Esophagus squamous epithelium (tissue), 5 donors: ENCODE measurements around the gene GULP1. TPM values are rescaled to one million over a fixed set of nuclear protein-coding genes. Genes with fewer than 3 reads are reported as not detected.
A peak's percentile ranks its signal among the peaks of the same experiment; 100 is the strongest.

Source experiments
- DNase-seq: peaks from one replicate; lab custom pipeline; 2025; lab: John Stamatoyannopoulos, UW
- H3K27ac ChIP-seq, 4 donors: fragments of 200-600 bp; sonication (generic); one replicate each; pipeline ENCODE4 v1.5.1; 2016 to 2019; ENCODE audit warnings: mild to moderate bottlenecking in 1 of 4
- H3K27me3 ChIP-seq, 4 donors: fragments of 200-600 bp; sonication (generic); 1 replicate in 3 of 4; 2 replicates in 1 of 4; pipeline versions ENCODE4 v1.5.1 to v1.6.0; 2017 to 2021; ENCODE audit warnings: antibody characterized with exemption in 1 of 4
- H3K36me3 ChIP-seq, 3 donors: fragments of 200-600 bp; sonication (generic); one replicate each; pipeline ENCODE4 v1.5.1; 2016 to 2019
- H3K4me1 ChIP-seq, 3 donors: fragments of 200-600 bp; sonication (generic); one replicate each; pipeline ENCODE4 v1.5.1; 2017 to 2019
- H3K4me3 ChIP-seq, 4 donors: fragments of 200-600 bp; sonication (generic); 1 replicate in 3 of 4; 2 replicates in 1 of 4; pipeline ENCODE4 v1.5.1; 2016 to 2019; ENCODE audit warnings: mild to moderate bottlenecking in 2 of 4, moderate library complexity in 1 of 4
- H3K9me3 ChIP-seq, 3 donors: fragments of 200-600 bp; sonication (generic); one replicate each; pipeline ENCODE4 v1.5.1; 2016 to 2019
- CTCF ChIP-seq, 6 experiments: fragments of 450-650 bp in 4 of 6; fragments of 200-600 bp in 2 of 6; sonication (generic) in 2 of 6; IDR thresholded peaks; one replicate each; pipeline ENCODE4 v1.5.1; 2016 to 2019; ENCODE audit warnings: antibody characterized with exemption in 6 of 6, mild to moderate bottlenecking in 4 of 6, moderate library complexity in 4 of 6
- POLR2A ChIP-seq, 4 donors: fragments of 450-650 bp; IDR thresholded peaks; one replicate each; pipeline ENCODE4 v1.6.1; 2017; ENCODE audit warnings: antibody characterized with exemption in 4 of 4, mild to moderate bottlenecking in 4 of 4, moderate library complexity in 3 of 4
- WGBS, 2 donors: methylation state at CpG; one replicate each; pipeline ENCODE4 v1.1.5; 2018; 5-methylcytosine and 5-hydroxymethylcytosine counted together
- intact Hi-C: fragments of 100-400 bp; cut with DNase I; formaldehyde crosslinking; loops from one replicate; pipeline ENCODE4 v1.15.0; 2022
- total RNA-seq, 4 donors: library from RNA; depleted of rRNA; stranded (reverse); fragments of >200 nt; gene quantifications; one replicate each; pipeline ENCODE4 v1.1.0, GENCODE V29; 2016
- donor health status: DM: yes; HTN: yes; CAD: no.

GULP1 gene
- total RNA-seq, 4 donors from 2014 or later = 10.4 to 39.3 (median 24.2) TPM

DNA sequence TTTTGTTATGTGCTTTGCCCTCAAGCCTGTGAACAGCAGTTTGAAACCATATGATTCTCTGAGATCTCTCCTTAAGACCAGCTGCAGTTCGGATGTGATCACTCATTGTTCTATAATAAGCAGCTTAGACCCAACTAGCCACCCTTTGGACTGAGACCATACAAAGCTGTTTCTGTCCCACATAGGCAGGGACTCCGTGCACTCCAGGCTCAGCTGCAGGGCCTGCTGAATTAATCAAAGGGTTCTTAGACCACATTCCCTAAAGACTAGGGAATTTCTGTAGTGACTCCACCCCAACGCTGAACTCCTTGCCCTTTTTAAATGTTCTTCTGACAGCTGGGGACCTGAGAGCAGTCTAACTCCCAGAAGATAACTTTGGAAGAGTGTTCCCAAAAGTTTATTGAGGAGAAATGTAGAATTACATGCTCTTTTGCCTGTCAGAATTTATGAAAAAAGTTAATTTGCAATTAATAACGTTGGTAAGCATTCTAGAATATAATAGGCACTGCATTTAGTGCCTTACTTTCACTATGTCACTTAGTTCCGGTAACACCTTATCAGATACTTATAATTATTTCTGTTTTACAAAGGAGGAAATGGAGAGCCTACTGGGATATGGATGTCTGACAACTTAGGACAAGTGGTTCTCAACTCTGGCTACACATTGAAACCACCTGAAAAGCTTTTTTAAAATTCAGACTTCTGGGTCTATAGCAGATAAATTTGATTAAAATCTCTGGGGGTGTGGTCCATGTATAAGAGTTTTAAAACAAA lies 42.3 kb downstream of the GULP1 start:
- Histone ChIP-seq H3K4me3 (peak overlapping the region in 1 of 4 donors; percentile 10), H3K27me3 (no peaks in the 10 kb centered on the region), H3K4me1 (peaks cover 0 to 25% (median 0%) of the 10 kb centered on the region in 3 donors), H3K9me3 (no peaks in the 10 kb centered on the region), H3K36me3 (no peaks in the 10 kb centered on the region), H3K27ac (peak overlapping the region in 1 of 4 donors; percentile 36)
- 32 to 47% methylated on average over 5 of the region's 5 CpGs for WGBS, 2 donors
- TF ChIP-seq CTCF (IDR thresholded peaks at IDR 0.05) = no peak
- no peak for TF ChIP-seq POLR2A (IDR thresholded peaks at IDR 0.05)
- intact Hi-C loops = no loop called here
- no peak for DNase-seq

DNA sequence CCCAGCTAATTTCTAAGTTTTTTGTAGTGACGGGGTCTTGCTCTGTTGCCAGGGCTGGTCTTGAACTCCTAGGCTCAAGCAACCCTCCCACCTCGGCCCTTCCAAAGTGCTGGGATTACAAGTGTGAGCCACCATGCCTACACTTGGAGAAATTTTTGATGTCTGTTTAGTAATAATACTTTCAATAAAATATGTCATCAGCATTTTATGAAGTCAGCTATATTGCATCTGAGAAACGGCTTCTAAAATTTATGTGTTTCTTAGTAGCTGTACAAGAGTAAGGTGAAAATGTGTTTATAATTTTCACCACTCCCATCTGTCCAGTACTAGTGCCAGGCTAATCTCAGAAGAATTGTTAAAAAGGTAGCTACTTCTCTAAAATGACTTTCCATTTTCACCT lies 46.8 kb downstream of the GULP1 start:
- no peaks in the 10 kb centered on the region for H3K9me3 ChIP-seq
- WGBS, 2 donors = 82 to 87% methylated on average over 3 of the region's 3 CpGs
- H3K4me3 ChIP-seq = no peak overlapping the region
- H3K4me1 ChIP-seq = peaks cover 0 to 13% (median 0%) of the 10 kb centered on the region in 3 donors
- TF ChIP-seq CTCF (IDR thresholded peaks at IDR 0.05) (no peak), POLR2A (IDR thresholded peaks at IDR 0.05) (no peak)
- DNase-seq = no peak
- H3K36me3 ChIP-seq = no peaks in the 10 kb centered on the region
- H3K27ac ChIP-seq = no peak overlapping the region
- intact Hi-C loops = no loop called here
- no peaks in the 10 kb centered on the region for H3K27me3 ChIP-seq

GRCh38 chr2:188340257-188340656 lies 48.6 kb downstream of the GULP1 start:
- Histone ChIP-seq H3K27me3 (no peaks in the 10 kb centered on the region), H3K9me3 (no peaks in the 10 kb centered on the region), H3K4me1 (peaks cover 0 to under 1% (median 0%) of the 10 kb centered on the region in 3 donors), H3K4me3 (no peak overlapping the region), H3K27ac (no peak overlapping the region), H3K36me3 (no peaks in the 10 kb centered on the region)
- no peak for DNase-seq
- 76 to 83% methylated on average over 3 of the region's 3 CpGs for WGBS, 2 donors
- TF ChIP-seq POLR2A (IDR thresholded peaks at IDR 0.05) (no peak), CTCF (IDR thresholded peaks at IDR 0.05) (no peak)
- intact Hi-C loops = no loop called here

DNA sequence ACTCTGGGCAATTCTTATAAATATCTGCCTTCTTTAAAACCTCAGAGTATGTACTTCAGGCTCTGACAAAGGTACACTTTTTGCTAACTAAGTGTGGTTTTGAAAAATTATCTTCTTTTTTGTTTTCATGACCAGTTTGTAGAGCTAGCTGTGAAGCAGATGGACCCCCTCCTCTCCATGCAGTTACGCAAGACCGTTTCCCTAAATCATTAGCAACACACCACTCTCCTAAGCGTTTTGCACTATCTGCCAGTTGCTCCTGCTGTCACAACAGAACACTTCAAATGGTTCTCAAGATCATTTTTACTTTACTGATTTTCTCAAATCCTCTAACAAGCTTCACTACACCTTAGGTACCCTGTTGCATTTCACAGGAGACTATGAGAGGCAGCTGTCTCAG lies 53.3 kb downstream of the GULP1 start:
- Histone ChIP-seq H3K27me3 (no peaks in the 10 kb centered on the region), H3K4me1 (peaks cover 0 to 13% (median 0%) of the 10 kb centered on the region in 3 donors), H3K9me3 (no peaks in the 10 kb centered on the region), H3K27ac (no peak overlapping the region), H3K36me3 (no peaks in the 10 kb centered on the region), H3K4me3 (no peak overlapping the region)
- intact Hi-C loops = no loop called here
- TF ChIP-seq CTCF (IDR thresholded peaks at IDR 0.05) (no peak), POLR2A (IDR thresholded peaks at IDR 0.05) (no peak)
- DNase-seq = no peak
- WGBS, 2 donors = 64 to 78% methylated on average over 3 of the region's 3 CpGs

GRCh38 chr2:188345426-188345825 lies 53.8 kb downstream of the GULP1 start:
- H3K27ac ChIP-seq = no peak overlapping the region
- H3K4me1 ChIP-seq = peaks cover 0 to 13% (median 0%) of the 10 kb centered on the region in 3 donors
- H3K27me3 ChIP-seq = no peaks in the 10 kb centered on the region
- intact Hi-C loops = no loop called here
- TF ChIP-seq POLR2A (IDR thresholded peaks at IDR 0.05) = no peak
- no peak for TF ChIP-seq CTCF (IDR thresholded peaks at IDR 0.05)
- H3K4me3 ChIP-seq = no peak overlapping the region
- H3K9me3 ChIP-seq = no peaks in the 10 kb centered on the region
- H3K36me3 ChIP-seq = no peaks in the 10 kb centered on the region
- DNase-seq = no peak
